Memory B cell (primary cell): ENCODE data around the gene TMEM30B.

ENCODE experiments used
- ATAC-seq: fragments of 150-1000 bp; cut with Tn5 transposase; 2 replicates; pipeline ENCODE4 v1.10.0; 2021; ENCODE audit warnings: low read depth, mild to moderate bottlenecking, moderate library complexity
- DNase-seq, 2 donors: peaks; one replicate each; pipeline ENCODE4 v3.0.0; 2022; ENCODE audit warnings: low spot score in 2 of 2
- H3K27ac Mint-ChIP-seq: one replicate; pipeline ENCODE4 v1.8.0; 2022; ENCODE audit warnings: mild to moderate bottlenecking, moderate library complexity, mixed read lengths
- H3K27me3 Mint-ChIP-seq: one replicate; pipeline ENCODE4 v1.8.0; 2022; ENCODE audit warnings: mixed read lengths
- H3K36me3 Mint-ChIP-seq: one replicate; pipeline ENCODE4 v1.8.0; 2022; ENCODE audit warnings: mild to moderate bottlenecking, mixed read lengths
- H3K4me1 Mint-ChIP-seq: one replicate; pipeline ENCODE4 v1.8.0; 2022; ENCODE audit warnings: mixed read lengths
- H3K4me3 Mint-ChIP-seq: one replicate; pipeline ENCODE4 v1.8.0; 2022; ENCODE audit warnings: mild to moderate bottlenecking, moderate library complexity, mixed read lengths
- H3K9me3 Mint-ChIP-seq: one replicate; pipeline ENCODE4 v1.8.0; 2022; ENCODE audit warnings: mixed read lengths

The TMEM30B gene

DNA sequence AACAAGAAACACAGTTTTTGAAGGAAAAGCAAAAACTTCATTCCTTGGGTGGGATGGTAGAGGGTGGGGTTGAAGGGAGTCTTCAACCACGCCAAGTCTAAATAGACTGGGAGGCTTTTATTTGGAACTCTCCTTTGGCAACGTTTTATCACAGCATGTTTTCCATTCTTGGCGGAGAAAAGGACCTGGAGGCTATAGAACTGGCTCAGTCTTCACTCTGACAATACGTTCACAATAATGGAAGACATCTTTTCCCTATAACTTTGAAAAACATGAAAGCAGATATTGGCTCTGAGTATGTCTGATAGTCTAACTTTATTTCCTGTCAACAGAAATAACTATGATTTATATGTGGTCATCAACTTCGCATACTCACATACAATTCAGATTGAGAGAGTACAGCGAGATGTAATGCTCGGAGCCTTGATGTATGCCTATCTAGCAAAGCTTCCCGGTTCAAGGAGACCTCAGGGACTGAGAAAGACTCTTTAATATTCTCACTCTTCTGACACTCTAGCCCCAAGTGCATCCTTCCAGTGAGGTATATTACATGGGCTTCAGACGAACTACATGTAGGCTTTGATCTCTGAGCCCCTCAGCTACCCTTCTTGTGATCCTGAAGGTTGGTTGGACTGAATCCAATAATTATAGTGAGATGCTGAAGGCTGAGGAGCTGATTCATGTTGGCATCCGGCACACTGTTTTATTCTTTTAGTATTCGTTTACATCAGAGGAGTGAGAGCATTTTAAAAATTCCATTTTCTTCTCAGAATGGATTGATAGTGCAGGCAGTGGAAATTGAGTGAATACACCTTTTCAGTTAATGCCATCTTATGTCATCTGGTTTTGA, 14.0 kb downstream of the TMEM30B start:
- H3K4me1 Mint-ChIP-seq = peaks cover 3% of the 10 kb centered on the region
- DNase-seq = no peak
- peaks cover 15% of the 10 kb centered on the region for H3K27me3 Mint-ChIP-seq
- no peaks in the 10 kb centered on the region for H3K36me3 Mint-ChIP-seq
- H3K9me3 Mint-ChIP-seq = no peaks in the 10 kb centered on the region
- no peak overlapping the region for H3K4me3 Mint-ChIP-seq
- no peak for ATAC-seq
- H3K27ac Mint-ChIP-seq = no peak overlapping the region

GRCh38 chr14:61266436-61266835, 14.7 kb downstream of the TMEM30B start:
- H3K9me3 Mint-ChIP-seq = no peaks in the 10 kb centered on the region
- no peak overlapping the region for H3K4me3 Mint-ChIP-seq
- H3K4me1 Mint-ChIP-seq = peaks cover 3% of the 10 kb centered on the region
- ATAC-seq (no peak), DNase-seq (no peak)
- H3K36me3 Mint-ChIP-seq = no peaks in the 10 kb centered on the region
- no peak overlapping the region for H3K27ac Mint-ChIP-seq
- peaks cover 15% of the 10 kb centered on the region for H3K27me3 Mint-ChIP-seq

DNA sequence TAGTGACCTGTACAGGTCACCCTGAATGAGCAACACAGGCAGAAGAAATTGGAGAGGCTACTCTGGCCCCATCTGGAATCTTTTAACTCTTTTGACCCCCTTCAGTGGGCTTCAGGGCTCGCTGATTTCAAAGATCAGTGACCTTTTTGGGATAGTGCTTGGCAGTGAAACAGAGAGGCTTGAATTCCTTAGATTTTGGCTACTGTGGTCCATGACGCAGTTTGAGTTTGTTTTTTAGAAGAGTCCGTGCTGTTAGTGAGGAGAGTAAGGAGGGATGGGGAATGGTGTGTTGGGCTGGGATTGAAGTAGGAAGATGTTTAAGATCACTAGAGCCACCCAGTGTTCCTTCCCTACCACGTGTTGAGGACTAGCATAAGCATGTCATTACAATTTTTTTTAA, 16.5 kb downstream of the TMEM30B start:
- no peaks in the 10 kb centered on the region for H3K9me3 Mint-ChIP-seq
- H3K27ac Mint-ChIP-seq = no peak overlapping the region
- ATAC-seq (no peak), DNase-seq (no peak)
- no peaks in the 10 kb centered on the region for H3K36me3 Mint-ChIP-seq
- H3K4me3 Mint-ChIP-seq = no peak overlapping the region
- peaks cover 2% of the 10 kb centered on the region for H3K4me1 Mint-ChIP-seq
- H3K27me3 Mint-ChIP-seq = peaks cover 12% of the 10 kb centered on the region

GRCh38 chr14:61264010-61264571, 17.0 kb downstream of the TMEM30B start:
- Mint-ChIP-seq H3K4me3 (no peak overlapping the region), H3K27me3 (peaks cover 12% of the 10 kb centered on the region), H3K27ac (no peak overlapping the region), H3K36me3 (no peaks in the 10 kb centered on the region), H3K4me1 (no peaks in the 10 kb centered on the region), H3K9me3 (no peaks in the 10 kb centered on the region)
- ATAC-seq (no peak), DNase-seq (no peak)

DNA sequence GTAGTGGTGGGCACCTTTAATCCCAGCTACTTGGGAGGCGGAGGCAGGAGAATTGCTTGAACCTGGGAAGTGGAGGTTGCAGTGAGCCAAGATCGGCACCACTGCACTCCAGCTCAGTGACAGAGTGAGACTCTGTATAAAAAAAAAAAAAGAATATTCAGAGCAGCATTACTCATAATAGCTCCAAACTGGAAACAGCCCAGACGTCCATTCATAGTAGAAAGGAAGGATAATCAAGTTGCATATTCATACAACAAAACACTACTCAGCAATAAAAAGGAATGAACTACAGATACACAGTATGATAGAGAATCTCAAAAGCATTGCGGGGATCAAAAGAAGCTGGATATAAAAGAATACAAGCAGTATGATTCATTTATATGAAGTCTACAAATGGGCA, 19.1 kb downstream of the TMEM30B start:
- H3K27ac Mint-ChIP-seq = no peak overlapping the region
- DNase-seq (no peak), ATAC-seq (no peak)
- no peaks in the 10 kb centered on the region for H3K36me3 Mint-ChIP-seq
- H3K4me3 Mint-ChIP-seq = no peak overlapping the region
- H3K9me3 Mint-ChIP-seq = no peaks in the 10 kb centered on the region
- H3K27me3 Mint-ChIP-seq = peaks cover 9% of the 10 kb centered on the region
- no peaks in the 10 kb centered on the region for H3K4me1 Mint-ChIP-seq

DNA sequence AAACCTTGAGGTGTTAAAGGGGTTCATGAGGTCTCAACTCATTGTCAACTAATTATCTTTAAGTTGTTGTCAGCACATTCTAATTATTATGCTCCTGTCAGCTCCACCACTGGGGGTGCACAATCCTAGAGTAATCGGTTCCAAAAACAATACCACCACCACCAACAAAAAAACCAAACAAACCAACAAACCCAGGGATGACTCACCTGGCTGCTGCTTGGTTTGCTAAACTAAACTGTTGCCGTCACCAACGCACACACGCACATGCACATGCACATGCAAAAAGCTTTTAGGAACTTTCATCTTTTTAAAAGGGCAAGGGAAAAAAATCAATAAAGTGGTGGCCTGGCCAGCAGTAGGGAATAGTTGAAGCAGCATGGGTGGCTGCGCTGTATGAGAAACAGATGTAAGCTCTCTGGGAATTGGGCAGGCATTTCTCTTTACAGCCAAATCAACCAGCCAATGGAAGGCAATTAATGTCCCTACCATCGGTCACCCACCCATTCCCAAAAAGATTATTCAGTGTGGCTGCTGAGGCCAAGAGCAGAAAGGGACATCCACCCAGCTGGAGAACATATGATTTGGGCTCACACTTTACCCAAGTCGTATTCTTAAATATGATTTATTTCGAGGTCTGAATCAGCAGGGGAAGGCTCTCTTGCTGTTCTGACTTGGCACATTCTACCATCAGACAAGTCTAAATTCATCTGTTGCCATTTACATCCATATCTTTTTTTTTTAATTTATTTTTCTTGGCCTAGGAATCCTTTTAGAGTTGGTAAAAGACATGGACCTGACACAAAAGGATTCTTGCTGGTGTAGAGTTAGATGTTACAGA, 20.0 kb downstream of the TMEM30B start:
- Mint-ChIP-seq H3K9me3 (no peaks in the 10 kb centered on the region), H3K36me3 (no peaks in the 10 kb centered on the region), H3K27me3 (peaks cover 11% of the 10 kb centered on the region), H3K4me3 (no peak overlapping the region), H3K27ac (no peak overlapping the region), H3K4me1 (no peaks in the 10 kb centered on the region)
- no peak for DNase-seq
- ATAC-seq = no peak

GRCh38 chr14:61258985-61259384, 22.2 kb downstream of the TMEM30B start:
- Mint-ChIP-seq H3K36me3 (no peaks in the 10 kb centered on the region), H3K9me3 (no peaks in the 10 kb centered on the region), H3K4me3 (no peak overlapping the region), H3K4me1 (no peaks in the 10 kb centered on the region), H3K27me3 (peaks cover 4% of the 10 kb centered on the region), H3K27ac (no peak overlapping the region)
- no peak for DNase-seq
- ATAC-seq = no peak

GRCh38 chr14:61257469-61258057, 23.6 kb downstream of the TMEM30B start:
- ATAC-seq (no peak), DNase-seq (no peak)
- Mint-ChIP-seq H3K27me3 (peaks cover 6% of the 10 kb centered on the region), H3K9me3 (no peaks in the 10 kb centered on the region), H3K27ac (no peak overlapping the region), H3K4me1 (peaks cover 3% of the 10 kb centered on the region), H3K4me3 (no peak overlapping the region), H3K36me3 (no peaks in the 10 kb centered on the region)

- Mint-ChIP-seq H3K27ac (no peak overlapping the region), H3K36me3 (no peaks in the 10 kb centered on the region), H3K4me3 (no peak overlapping the region), H3K9me3 (no peaks in the 10 kb centered on the region), H3K4me1 (peaks cover 3% of the 10 kb centered on the region), H3K27me3 (peaks cover 6% of the 10 kb centered on the region)
- ATAC-seq (no peak), DNase-seq (no peak)
Observed at GRCh38 chr14:61256826-61257468, 24.2 kb downstream of the TMEM30B start.

GRCh38 chr14:61255968-61256367, 25.2 kb downstream of the TMEM30B start:
- peaks cover 6% of the 10 kb centered on the region for H3K27me3 Mint-ChIP-seq
- no peaks in the 10 kb centered on the region for H3K36me3 Mint-ChIP-seq
- DNase-seq (no peak), ATAC-seq (no peak)
- H3K4me1 Mint-ChIP-seq = peaks cover 3% of the 10 kb centered on the region
- no peak overlapping the region for H3K4me3 Mint-ChIP-seq
- no peaks in the 10 kb centered on the region for H3K9me3 Mint-ChIP-seq
- no peak overlapping the region for H3K27ac Mint-ChIP-seq

- ATAC-seq = no peak
- Mint-ChIP-seq H3K27ac (no peak overlapping the region), H3K9me3 (no peaks in the 10 kb centered on the region), H3K27me3 (peaks cover 6% of the 10 kb centered on the region), H3K36me3 (no peaks in the 10 kb centered on the region), H3K4me1 (peaks cover 3% of the 10 kb centered on the region), H3K4me3 (no peak overlapping the region)
- no peak for DNase-seq
Observed at GRCh38 chr14:61254808-61255526, 26.2 kb downstream of the TMEM30B start.

- Mint-ChIP-seq H3K27ac (no peak overlapping the region), H3K4me1 (peaks cover 3% of the 10 kb centered on the region), H3K9me3 (no peaks in the 10 kb centered on the region), H3K27me3 (peaks cover 4% of the 10 kb centered on the region), H3K4me3 (no peak overlapping the region), H3K36me3 (no peaks in the 10 kb centered on the region)
- ATAC-seq = peak; percentile 65
- no peak for DNase-seq
Observed at GRCh38 chr14:61253064-61253738, 27.9 kb downstream of the TMEM30B start.
